HFFc6 (cell line): ENCODE data around the gene TJP1. TPM values are rescaled to one million over a fixed set of nuclear protein-coding genes. Genes with fewer than 3 reads are reported as not detected.

ENCODE experiments used
- DNase-seq: peaks from one replicate; pipeline ENCODE4 v3.0.0-alpha.2; 2018
- H3K27ac Mint-ChIP-seq: 2 replicates; pipeline ENCODE4 v1.8.0; 2020; ENCODE audit warnings: mild to moderate bottlenecking, mixed read lengths
- H3K27me3 Mint-ChIP-seq: 2 replicates; pipeline ENCODE4 v1.8.0; 2021; ENCODE audit warnings: mild to moderate bottlenecking, moderate library complexity, mixed read lengths; ENCODE audit not compliant: insufficient read depth
- H3K36me3 Mint-ChIP-seq: 2 replicates; pipeline ENCODE4 v1.8.0; 2021; ENCODE audit warnings: low read depth, mixed read lengths
- H3K4me1 Mint-ChIP-seq: 2 replicates; pipeline ENCODE4 v1.8.0; 2020; ENCODE audit warnings: low read depth, mixed read lengths
- H3K4me3 Mint-ChIP-seq: 2 replicates; pipeline ENCODE4 v1.8.0; 2020; ENCODE audit warnings: mild to moderate bottlenecking, moderate library complexity, mixed read lengths
- H3K9me3 Mint-ChIP-seq: 2 replicates; pipeline ENCODE4 v1.8.0; 2020; ENCODE audit warnings: mild to moderate bottlenecking, mixed read lengths
- CTCF ChIP-seq: fragments of 200-600 bp; sonication (generic); IDR thresholded peaks from 2 replicates; pipeline ENCODE4 v1.5.0; 2021; ENCODE audit warnings: antibody characterized with exemption, mild to moderate bottlenecking
- total RNA-seq, 6 experiments: library from RNA; stranded (reverse); fragmentation: NEBNext Ultra II Directional; extraction: Animal tissue kit (Norgen Biotek cat#: 25700); gene quantifications; 2 replicates in 1 of 6; 3 replicates in 5 of 6; pipeline ENCODE4 v1.2.3, GENCODE V29; 2021

TJP1 gene
- total RNA-seq, 6 experiments from 2014 or later = 60.1 to 76.3 (median 70.4) TPM

- DNase-seq = no peak
- TF ChIP-seq CTCF = no peak
- Mint-ChIP-seq H3K4me3 (no peak overlapping the region), H3K27ac (no peak overlapping the region), H3K4me1 (peaks cover 48% of the 10 kb centered on the region), H3K36me3 (no peaks in the 10 kb centered on the region), H3K9me3 (no peaks in the 10 kb centered on the region), H3K27me3 (no peaks in the 10 kb centered on the region; the same call in 1 of the 2 replicates)
These were observed 17.8 kb upstream of the TJP1 start for GRCh38 chr15:29840054-29840453.

- no peak for TF ChIP-seq CTCF
- Mint-ChIP-seq H3K4me1 (peaks cover 34% of the 10 kb centered on the region), H3K9me3 (no peaks in the 10 kb centered on the region), H3K36me3 (no peaks in the 10 kb centered on the region), H3K27ac (no peak overlapping the region), H3K27me3 (peaks cover under 1% of the 10 kb centered on the region; the same call in 1 of the 2 replicates), H3K4me3 (no peak overlapping the region)
- DNase-seq = no peak
These were observed 16.2 kb upstream of the TJP1 start for GRCh38 chr15:29838352-29839010.

- Mint-ChIP-seq H3K4me1 (peaks cover 14% of the 10 kb centered on the region), H3K9me3 (no peaks in the 10 kb centered on the region), H3K36me3 (no peaks in the 10 kb centered on the region; the same call in 1 of the 2 replicates), H3K4me3 (no peak overlapping the region), H3K27ac (no peak overlapping the region), H3K27me3 (peaks cover 1% of the 10 kb centered on the region; the same call in 1 of the 2 replicates)
- no peak for TF ChIP-seq CTCF
- no peak for DNase-seq
These were observed 13.0 kb upstream of the TJP1 start for GRCh38 chr15:29835301-29835700.

GRCh38 chr15:29832709-29833108, 10.4 kb upstream of the TJP1 start:
- H3K36me3 Mint-ChIP-seq = no peaks in the 10 kb centered on the region; the same call in 1 of the 2 replicates
- no peak for DNase-seq
- H3K27ac Mint-ChIP-seq = no peak overlapping the region
- H3K9me3 Mint-ChIP-seq = no peaks in the 10 kb centered on the region
- no peak for TF ChIP-seq CTCF
- H3K4me3 Mint-ChIP-seq = no peak overlapping the region
- peaks cover 1% of the 10 kb centered on the region; the same call in 1 of the 2 replicates for H3K27me3 Mint-ChIP-seq
- peaks cover 11% of the 10 kb centered on the region for H3K4me1 Mint-ChIP-seq

GRCh38 chr15:29826908-29827820, 4.9 kb upstream of the TJP1 start:
- no peak overlapping the region for H3K27ac Mint-ChIP-seq
- no peak for DNase-seq
- H3K4me1 Mint-ChIP-seq = peaks cover 22% of the 10 kb centered on the region
- H3K27me3 Mint-ChIP-seq = peaks cover 2% of the 10 kb centered on the region; the same call in 1 of the 2 replicates
- H3K9me3 Mint-ChIP-seq = no peaks in the 10 kb centered on the region
- H3K4me3 Mint-ChIP-seq = no peak overlapping the region
- no peaks in the 10 kb centered on the region; the same call in 1 of the 2 replicates for H3K36me3 Mint-ChIP-seq
- no peak for TF ChIP-seq CTCF
